HL-60/S4 treated with retinoic acid at 250 ng/mL for 4 days and 3 days (cell line): ENCODE results near the gene SEC61A1.

Source experiments
- in situ Hi-C: fragments of 300-500 bp; cut with MboI; formaldehyde crosslinking; loops from 2 replicates; pipeline ENCODE4 v1.7.0; 2022; ENCODE audit warnings: low sequenced_read_pairs

Gene SEC61A1

DNA sequence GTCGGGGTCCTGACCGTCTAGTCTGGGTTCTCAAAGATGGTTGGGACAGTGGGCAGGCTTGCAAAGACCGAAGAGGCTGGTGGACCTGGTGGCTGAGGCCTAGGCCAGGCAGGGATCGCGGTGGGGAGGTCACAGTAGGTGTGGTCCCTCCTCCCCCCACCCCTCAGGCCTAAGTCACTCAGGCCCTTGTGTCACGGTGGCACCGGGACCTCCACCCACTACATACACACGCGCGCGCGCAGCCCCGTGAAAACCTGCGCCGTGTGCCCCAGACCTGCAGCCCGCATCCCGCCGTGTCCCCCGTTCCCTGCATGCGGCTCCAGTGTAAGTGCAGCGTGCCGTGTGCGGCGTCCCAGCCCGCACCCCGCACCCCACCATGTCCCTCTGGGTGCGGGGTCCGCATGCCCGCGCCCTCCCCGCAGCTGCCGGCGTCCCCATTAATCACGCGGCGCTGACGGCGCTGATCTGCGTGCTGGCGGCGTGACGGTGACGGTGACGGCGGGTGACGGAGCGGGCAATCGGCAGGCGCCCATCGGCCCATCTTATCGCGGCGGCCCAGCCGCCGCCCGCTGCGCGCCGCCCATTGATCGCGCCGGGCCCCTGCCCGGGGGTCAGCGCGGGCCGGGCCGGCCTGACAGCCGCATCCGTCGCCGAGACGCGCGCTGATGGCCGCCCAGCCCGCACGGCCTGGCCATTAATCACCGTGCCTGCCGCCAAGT is 24.4 kb downstream of the SEC61A1 start:
- in situ Hi-C loops, result loop anchor here (25.0 kb wide), 1 partner anchor 536 kb away; no protein-coding TSS in a partner anchor

DNA sequence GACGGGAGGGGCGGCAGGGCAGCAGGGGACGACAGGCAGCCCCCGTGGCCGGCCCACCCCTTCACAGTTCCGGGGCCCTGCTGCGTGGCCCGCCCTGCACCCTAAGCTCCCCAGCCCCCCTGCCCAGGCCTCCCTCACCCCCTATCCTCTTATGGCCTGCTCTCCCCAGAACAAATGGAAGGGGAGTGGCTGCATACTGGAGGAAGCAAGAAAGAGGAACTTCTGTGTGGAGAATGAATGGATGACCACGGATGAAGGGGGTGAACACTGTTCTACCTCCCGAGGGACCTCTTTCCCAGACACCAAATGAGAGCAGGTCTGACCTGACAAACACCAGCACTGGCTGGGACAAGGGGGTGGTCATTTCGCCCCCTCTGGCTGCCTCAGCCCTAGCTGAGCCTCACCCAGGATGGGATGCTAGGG is 25.0 kb downstream of the SEC61A1 start:
- in situ Hi-C loops, result loop anchor here (25.0 kb wide), 1 partner anchor 535 kb away; no protein-coding TSS in a partner anchor

DNA sequence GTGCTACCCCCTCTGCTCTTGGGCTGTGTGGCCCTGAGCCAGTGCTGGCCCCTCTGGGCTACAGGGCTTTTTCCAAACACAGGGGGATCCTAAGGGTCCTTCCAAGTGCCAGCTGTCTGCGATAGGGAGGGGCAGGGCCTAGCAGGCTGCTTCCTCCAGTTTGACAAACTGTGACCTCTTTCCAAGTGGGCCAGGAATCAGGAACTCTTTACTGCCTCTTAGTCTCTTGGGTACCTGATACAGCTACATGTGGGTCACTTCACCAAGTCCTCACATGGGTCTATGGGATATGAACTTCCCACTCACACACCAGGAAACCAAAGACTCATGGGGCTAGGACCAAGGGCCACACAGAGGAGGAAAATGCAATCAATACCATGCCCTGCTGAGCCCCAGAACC is 25.4 kb downstream of the SEC61A1 start:
- in situ Hi-C loops, result loop anchor here (25.0 kb wide), 1 partner anchor 535 kb away; no protein-coding TSS in a partner anchor

DNA sequence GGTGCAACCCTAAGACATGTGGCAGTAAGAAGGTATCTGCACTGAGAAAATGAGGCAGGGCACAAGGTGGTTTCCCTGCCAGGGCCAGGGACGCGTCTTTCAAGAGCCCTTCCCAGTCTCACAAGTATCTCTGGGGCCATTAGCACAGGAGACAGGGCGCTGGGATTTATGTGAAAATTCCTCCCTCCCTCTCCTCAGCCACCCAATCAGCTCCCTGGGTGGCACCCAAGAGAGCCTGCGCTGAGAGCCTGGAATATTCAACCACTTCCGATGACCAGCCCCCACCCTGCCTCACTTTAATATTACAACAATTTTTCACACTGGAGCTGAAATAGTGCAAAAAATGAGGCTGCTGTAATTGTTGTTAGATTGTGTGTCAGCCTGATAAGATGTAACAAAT is 26.1 kb downstream of the SEC61A1 start:
- in situ Hi-C loops, result loop anchor here (25.0 kb wide), 1 partner anchor 534 kb away; no protein-coding TSS in a partner anchor

DNA sequence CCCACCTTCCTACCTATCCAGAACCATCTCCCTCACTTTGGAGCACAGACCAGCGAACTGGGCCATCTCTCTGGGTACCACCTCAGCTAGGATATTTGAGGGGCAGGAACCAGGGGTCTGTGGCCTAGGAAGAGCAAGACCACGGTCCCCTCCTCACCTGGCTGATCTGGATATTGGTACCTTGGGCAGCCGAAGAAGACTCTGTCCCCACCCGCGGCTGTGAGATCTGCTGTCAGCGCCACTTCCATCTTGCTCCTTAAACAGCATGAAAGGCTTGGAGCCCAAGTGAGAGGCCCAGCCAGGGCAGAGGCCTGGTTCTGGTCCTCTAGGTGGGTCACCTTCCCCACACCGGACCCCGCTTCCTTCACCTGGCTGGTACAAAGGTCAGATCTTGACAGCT is 26.6 kb downstream of the SEC61A1 start:
- in situ Hi-C loops, result loop anchor here (25.0 kb wide), 1 partner anchor 533 kb away; no protein-coding TSS in a partner anchor

DNA sequence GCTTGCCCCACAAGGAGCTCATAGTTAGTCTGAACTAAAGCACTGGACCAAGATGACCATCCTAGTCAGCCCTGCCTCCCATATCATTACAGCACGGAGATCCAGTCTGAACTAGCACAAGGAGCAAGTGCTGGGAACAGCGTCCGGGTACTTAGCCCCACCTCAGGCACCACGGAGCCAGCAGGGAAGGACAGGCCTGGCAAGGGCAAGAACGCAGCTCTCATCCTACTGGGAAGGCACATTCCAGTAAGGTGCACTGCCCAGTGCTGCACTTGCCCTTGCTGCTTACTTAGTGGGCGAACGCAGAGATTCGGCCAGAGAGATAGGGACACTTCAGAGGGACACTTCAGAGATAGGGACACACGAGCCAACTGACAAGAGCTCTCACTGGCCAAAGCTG is 27.6 kb downstream of the SEC61A1 start:
- in situ Hi-C loops, result loop anchor here (25.0 kb wide), 1 partner anchor 532 kb away; no protein-coding TSS in a partner anchor

DNA sequence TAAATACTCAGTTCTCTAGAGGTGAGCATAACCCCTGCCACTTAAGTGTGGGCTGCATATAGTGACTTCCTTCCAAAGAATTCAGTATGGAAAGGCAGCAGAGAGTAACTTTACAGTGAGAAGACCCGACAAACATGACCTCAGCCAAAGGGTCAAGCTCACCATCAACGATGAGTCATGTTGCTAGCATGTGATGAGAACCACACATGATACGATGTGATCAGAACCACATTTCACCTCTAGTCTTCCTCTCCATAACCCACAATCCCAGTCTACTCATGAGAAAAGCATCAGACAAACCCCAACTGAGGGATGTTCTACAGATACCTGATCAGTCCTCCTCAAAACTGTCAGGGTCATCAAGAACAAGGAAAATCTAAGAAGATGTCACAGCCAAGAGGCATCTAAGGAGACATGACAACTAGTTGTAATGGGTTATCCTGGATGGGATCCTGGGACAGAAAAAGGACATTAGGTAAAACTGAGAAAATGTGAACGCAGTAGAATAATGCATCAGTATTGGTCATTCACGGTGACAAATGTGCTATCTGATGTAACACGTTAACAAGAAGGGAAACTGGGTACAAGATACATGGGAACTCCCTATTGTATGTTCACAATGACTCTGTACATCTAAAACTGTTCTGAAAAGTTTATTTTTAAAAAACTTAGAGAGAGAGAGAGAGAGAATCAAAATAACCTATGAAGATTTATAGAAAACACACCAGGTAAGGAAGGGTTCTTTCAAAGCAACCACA is 28.3 kb downstream of the SEC61A1 start:
- in situ Hi-C loops, result loop anchor here (25.0 kb wide), 1 partner anchor 532 kb away; no protein-coding TSS in a partner anchor

DNA sequence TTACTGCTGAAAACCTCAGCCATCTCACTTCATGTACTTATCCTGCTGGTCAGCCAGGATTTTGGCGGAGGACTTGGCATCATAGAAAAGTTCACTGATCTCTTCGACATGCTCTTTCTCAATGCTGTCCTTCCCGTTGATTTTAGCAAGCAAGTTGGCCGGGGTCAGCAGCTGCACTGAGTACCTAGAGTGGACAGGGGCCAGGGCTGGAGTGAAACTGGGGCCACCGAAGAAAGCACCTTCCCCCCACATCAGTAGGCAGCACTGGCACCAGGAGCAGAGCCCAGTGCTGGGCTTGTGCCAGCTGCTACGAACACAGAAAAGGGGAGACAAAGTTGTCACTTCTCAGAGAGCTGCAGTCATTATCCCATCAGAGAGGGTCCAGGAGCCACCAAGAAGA is 29.0 kb downstream of the SEC61A1 start:
- in situ Hi-C loops, result loop anchor here (25.0 kb wide), 1 partner anchor 531 kb away; no protein-coding TSS in a partner anchor

DNA sequence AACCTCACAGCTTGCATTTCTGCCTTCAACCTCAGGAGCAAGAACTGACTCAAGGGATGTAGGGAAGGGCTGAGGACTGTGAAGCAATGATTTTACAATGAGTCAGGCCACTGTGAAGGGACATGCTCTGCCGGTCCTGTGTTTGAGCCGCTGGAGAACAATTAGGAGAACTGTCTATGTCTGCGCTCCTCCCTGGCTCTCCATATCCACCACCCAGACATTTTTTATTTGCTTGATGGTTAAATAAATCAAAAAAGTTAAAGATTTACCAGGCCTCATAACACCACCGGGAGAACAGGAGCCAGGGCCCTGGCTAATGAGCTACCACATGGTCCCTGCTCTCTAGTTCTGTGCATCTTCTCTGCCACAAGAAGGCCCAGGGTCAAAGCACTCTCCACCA is 29.6 kb downstream of the SEC61A1 start:
- in situ Hi-C loops, result loop anchor here (25.0 kb wide), 1 partner anchor 530 kb away; no protein-coding TSS in a partner anchor

DNA sequence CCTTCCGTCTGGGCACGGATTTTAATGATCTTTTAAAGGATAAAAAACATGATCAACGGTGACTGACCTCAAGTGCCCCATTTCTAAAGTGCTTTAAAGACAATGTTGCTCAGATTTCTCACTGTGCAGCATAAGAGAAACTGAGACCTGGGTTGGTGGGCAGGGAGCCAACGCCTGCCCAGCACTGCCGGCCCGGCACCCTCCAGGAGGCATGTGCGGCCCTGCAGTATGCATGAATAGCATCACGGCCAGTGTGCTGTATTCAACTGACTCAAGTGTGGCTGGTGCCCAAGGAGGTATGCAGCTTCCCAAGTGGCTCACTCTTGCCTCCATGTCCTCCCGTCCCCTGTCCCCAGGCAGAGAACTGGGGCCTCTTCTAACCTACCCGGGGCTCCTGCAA is 30.3 kb downstream of the SEC61A1 start:
- in situ Hi-C loops, result loop anchor here (25.0 kb wide), 1 partner anchor 530 kb away; no protein-coding TSS in a partner anchor

DNA sequence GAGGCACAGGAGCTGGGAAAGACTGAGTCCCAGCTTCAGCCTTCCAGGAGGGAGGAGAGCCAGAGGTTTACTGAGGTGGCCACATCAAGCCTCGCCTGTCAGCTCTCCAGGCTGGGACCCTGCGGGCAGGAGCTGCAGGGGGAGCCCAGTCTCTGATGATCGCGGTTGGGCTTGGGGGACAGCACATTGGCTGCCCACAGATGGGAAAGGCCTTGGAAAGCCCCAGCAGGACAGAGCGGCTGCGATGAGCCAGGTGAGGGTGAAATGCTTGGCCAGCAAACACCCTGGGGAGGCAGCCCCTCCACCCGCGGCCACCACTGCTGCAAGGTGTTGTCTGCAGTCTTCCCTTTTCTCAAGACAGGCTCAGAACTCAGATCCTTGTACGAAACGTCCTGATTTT is 31.2 kb downstream of the SEC61A1 start:
- in situ Hi-C loops, result loop anchor here (25.0 kb wide), 1 partner anchor 529 kb away; no protein-coding TSS in a partner anchor

DNA sequence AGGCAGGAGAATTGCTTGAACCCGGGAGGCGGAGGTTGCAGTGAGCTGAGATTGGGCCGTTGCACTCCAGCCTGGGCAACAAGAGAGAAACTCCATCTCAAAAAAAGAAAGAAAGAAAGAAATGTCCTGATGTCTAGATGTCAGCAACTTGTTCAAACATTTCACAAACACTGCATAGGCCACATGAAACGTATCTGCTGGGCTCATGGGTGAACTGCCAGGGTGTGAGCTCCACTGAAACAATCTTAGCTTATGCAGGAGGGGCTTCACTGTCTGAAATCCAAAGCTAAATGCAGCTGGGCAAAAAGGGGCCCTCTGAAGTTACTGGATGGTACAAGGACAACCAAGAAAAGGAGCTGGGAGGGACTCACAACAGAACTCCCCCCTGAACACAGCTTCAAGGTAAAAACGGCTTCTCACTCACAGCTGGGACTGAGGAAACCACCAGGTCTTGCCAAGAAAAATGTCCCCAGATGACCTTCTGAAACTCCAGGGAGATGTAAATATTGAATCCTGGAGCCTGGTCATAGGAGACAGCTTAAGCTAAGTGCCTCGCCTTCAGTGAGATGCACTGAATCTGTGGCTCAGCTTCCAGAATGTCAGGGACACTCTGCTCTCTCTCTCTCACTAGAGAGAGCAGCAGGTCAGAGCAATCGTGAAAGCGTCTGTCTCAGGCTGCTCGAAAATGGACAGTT is 31.9 kb downstream of the SEC61A1 start:
- in situ Hi-C loops, result loop anchor here (25.0 kb wide), 1 partner anchor 528 kb away; no protein-coding TSS in a partner anchor

DNA sequence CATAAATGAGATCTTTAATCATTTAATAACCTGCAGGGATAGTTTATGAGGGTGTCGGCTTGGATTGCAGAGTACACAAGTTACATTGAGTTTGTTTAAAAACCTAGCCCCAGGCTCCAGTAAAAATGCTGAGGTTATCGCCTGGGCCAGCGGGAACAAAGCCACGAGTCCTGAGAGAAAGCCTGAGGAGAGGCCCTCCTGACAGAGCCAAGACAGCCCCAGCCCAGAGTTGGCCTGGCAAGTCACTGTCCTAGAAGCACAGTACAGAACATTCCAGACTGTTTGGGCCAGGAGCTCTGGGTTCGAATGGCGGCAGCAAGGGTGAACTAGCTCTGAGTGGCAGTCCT is 32.4 kb downstream of the SEC61A1 start:
- in situ Hi-C loops, result loop anchor here (25.0 kb wide), 1 partner anchor 528 kb away; no protein-coding TSS in a partner anchor

DNA sequence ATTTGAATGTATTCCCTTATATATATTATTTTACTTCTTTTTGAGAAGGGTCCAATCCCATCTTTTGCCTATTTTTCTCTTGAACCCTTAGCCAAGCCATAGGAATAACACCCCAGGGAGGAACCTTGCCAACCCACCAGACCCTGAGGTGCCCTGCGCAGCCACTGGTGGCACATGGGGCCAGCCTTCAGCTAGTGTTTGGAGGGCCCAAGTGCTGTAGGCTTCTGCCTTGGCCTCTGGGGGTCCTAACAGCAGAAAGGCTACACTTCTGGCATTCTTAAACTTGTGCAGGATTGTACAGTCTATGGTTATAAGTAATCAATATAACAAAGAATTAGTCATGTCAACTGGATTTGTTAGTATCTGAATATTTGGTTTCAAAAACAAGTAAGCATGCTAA is 36.9 kb downstream of the SEC61A1 start:
- in situ Hi-C loops, result loop anchor here (25.0 kb wide), 1 partner anchor 523 kb away; no protein-coding TSS in a partner anchor

DNA sequence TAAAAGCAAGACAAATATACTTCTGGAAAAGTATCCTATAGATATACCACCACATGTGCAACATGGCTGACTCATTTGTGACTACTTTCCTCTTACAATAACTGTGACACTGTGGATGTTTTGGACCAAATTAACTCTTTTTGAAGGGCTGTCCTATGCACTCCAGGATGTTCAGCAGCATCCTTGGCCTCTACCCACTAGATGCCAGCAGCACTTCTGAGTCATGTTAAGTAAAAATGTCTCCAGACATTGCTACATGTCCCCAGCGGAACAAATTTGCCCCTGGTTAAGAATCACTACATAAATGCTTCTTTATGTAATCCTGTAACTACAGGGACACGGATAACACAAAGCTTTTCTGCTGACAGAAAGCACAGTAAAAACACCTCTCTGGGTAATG is 39.3 kb downstream of the SEC61A1 start:
- in situ Hi-C loops, result loop anchor here (25.0 kb wide), 1 partner anchor 521 kb away; no protein-coding TSS in a partner anchor

DNA sequence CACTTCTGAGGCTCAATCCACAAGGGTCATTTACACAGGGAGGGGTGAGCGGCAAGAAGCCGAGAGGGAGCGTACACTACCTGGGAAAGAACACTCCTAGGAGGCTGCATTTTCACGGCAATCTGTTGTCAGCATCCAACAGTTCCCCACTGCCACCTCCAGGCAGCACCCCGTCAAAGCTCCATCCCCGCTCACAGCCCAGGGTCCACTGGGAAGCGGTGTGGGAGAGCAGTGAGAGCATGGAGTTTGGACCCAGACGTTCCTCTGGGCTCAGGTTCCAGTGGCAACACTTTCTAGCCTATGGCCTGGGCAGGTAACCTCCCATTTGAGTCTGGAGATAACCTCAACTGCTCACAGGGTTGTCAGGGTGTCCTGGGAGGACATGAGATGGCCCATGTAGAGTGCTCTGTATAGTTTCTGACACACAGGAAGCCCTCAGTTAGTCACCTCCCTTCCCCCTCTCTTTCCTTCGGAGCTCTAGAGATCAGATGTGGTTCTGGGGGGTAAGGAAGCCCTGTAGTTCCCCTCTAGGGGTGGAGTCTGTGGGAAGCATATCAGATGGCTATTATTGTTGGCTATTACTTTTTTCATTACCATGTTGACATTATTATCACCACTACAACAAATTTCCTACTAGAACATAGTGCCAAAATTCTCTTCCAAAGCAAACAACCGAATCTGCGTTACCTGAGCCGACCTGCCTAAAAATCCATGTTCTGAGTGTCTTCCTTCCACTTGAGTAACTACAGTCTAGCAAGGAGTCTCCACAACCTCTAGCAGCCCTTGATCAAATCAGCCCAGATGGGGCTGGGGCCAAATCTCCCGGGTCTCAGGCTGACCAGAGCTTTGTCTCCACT is 42.3 kb downstream of the SEC61A1 start:
- in situ Hi-C loops, result loop anchor here (25.0 kb wide), 1 partner anchor 518 kb away; no protein-coding TSS in a partner anchor

DNA sequence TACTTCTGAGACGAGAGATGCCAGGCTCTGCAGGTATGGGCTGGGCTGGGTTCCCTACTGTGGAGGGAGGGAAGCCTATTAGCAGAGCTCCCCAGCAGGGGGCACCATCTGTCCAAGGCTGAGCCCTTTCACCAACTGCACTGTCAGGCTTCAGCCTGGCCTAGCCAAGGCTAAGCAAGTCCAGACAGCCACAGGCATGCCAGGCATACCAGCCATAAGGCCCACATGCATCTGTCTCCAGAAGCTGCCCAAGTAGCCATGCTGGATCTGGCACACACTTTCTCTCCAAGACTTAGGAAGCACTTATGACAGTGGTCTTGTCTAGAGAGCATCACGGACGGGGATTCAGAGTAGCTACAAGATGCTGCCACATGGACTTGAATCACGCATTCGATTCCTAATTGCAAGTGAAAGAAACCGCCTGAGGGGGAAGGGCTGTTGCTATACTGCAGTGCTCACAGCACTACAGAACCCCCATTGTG is 43.0 kb downstream of the SEC61A1 start:
- in situ Hi-C loops, result loop anchor here (25.0 kb wide), 1 partner anchor 517 kb away; no protein-coding TSS in a partner anchor

DNA sequence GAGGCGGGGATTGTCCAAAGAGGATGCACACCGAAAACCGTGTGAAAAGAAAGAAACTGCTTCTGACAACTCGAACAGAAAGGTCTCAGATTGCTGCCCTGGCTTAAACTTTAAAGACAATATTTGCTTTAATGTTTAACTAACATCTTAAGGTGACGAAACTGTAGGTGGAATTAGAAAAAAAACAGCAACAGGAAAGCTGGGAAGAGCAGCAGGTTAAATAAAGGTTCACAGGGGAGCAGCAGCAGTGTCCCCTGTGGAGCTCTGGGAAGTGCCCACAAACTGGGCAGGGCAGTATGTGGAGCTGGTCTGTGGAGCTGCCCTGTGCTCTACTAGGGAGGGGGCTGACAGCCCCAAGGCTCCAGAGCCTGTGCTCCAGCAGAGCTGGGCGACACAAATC is 46.0 kb downstream of the SEC61A1 start:
- in situ Hi-C loops, result loop anchor here (25.0 kb wide), 1 partner anchor 514 kb away; no protein-coding TSS in a partner anchor

DNA sequence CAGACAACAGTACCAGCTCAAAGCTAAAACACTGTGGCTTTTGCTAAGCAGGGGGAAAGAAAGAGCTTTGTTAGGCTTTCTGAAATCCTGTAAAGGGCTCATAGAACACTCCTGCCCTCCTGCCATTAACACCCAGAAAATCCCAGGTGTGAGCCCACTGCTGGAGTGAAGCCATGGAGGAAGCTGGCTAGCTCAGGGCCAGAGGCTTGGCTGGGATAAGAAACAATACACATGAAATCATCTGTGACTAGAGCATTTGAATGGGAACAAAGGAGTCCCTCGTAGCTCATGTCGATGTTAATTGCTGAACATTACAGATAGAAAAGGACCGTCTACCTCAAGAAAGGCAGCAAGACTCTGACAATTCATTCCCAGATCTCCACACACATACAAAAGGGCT is 47.9 kb downstream of the SEC61A1 start:
- in situ Hi-C loops, result no loop called here
